K562 (cell line): ENCODE measurements around the gene KIF26B. TPM values are rescaled to one million over a fixed set of nuclear protein-coding genes. Genes with fewer than 3 reads are reported as not detected.

Experiments used
- ATAC-seq: fragments of 200-7000 bp; cut with Tn5 transposase; 3 replicates; pipeline ENCODE4 v1.9.1; 2020; ENCODE audit warnings: moderate library complexity
- BruUV-seq: library from RNA; stranded (reverse); fragments of 400-500 nt; replicated peaks from 2 replicates; lab custom pipeline; 2021; lab: Mats Ljungman, UMichigan
- CTCF ChIA-PET: fragments of 300-600 bp; formaldehyde crosslinking; extraction: SDS; loops from one replicate; lab custom pipeline; 2021; ENCODE audit warnings: low intra/inter-chr PET ratio; lab: Yijun Ruan, JAX
- POLR2A ChIA-PET: fragments of 300-600, 350-650 bp; sonication (Branson Sonifier 250); formaldehyde crosslinking; extraction: SDS; loops from one replicate; lab custom pipeline; 2021; ENCODE audit warnings: antibody characterized with exemption, inconsistent platforms; lab: Yijun Ruan, JAX
- DNase-seq, 4 experiments: peaks; one replicate each; pipeline versions ENCODE4 v3.0.0 to v3.0.0-alpha.2; 2011 to 2018; ENCODE audit warnings: low spot score in 3 of 4, mixed read lengths in 3 of 4; ENCODE audit errors: extremely low read depth in 1 of 4
- FAIRE-seq: peaks from 2 replicates; lab custom pipeline; 2011; peaks lifted over from hg19 to GRCh38; lab: Jason Lieb, UNC
- H2AFZ ChIP-seq: 2 replicates; pipeline ENCODE4 v1.6.0; 2011; ENCODE audit warnings: low read depth, low read length, control low read depth, inconsistent platforms
- H3K27ac ChIP-seq: fragments of 200-600 bp; 3 replicates; pipeline ENCODE4 v1.8.0; 2011; ENCODE audit warnings: low read depth, mild to moderate bottlenecking, control low read depth, inconsistent platforms, low read length, moderate library complexity, mixed read lengths; ENCODE audit errors: extremely low read depth
- H3K27me3 ChIP-seq, 2 experiments: fragments of 300-600 bp in 1 of 2; 2 replicates in 1 of 2; 3 replicates in 1 of 2; pipeline versions ENCODE4 v1.6.0 to v1.8.0; 2011; ENCODE audit warnings: inconsistent platforms in 2 of 2, low read length in 2 of 2, mild to moderate bottlenecking in 1 of 2, mixed read lengths in 1 of 2, moderate library complexity in 1 of 2; ENCODE audit not compliant: control insufficient read depth in 2 of 2, insufficient read depth in 2 of 2
- H3K36me3 ChIP-seq: fragments of 300-600 bp; 3 replicates; pipeline ENCODE4 v1.8.0; 2011; ENCODE audit warnings: mild to moderate bottlenecking, low read length, inconsistent platforms; ENCODE audit not compliant: control insufficient read depth, insufficient read depth
- H3K4me1 ChIP-seq, 2 experiments: fragments of 200-600 bp in 1 of 2; replicated peaks in 1 of 2; 2 replicates in 1 of 2; 3 replicates in 1 of 2; pipeline versions ENCODE4 v1.5.1 to v1.8.0; 2011; ENCODE audit warnings: inconsistent platforms in 2 of 2, low read length in 2 of 2, mild to moderate bottlenecking in 1 of 2, mixed read lengths in 1 of 2, moderate library complexity in 1 of 2; ENCODE audit not compliant: control insufficient read depth in 2 of 2, insufficient read depth in 2 of 2
- H3K4me2 ChIP-seq: 2 replicates; pipeline ENCODE4 v1.6.1; 2011; ENCODE audit warnings: low read length, control low read depth, inconsistent platforms, mixed read lengths; ENCODE audit not compliant: insufficient read depth
- H3K4me3 ChIP-seq: fragments of 200-600 bp; sonication (generic), shearing (Covaris generic); 2 replicates; pipeline ENCODE4 v1.5.1; 2016; ENCODE audit warnings: control low read depth, inconsistent platforms
- H3K79me2 ChIP-seq: fragments of 200-600 bp; 3 replicates; pipeline ENCODE4 v1.8.0; 2011; ENCODE audit warnings: low read length, inconsistent platforms; ENCODE audit not compliant: control insufficient read depth, insufficient read depth
- H3K9ac ChIP-seq, 2 experiments: 2 replicates each; pipeline versions ENCODE4 v1.6.0 to v1.6.1; 2011; ENCODE audit warnings: low read depth in 2 of 2, low read length in 2 of 2, control low read depth in 1 of 2, inconsistent platforms in 1 of 2, mild to moderate bottlenecking in 1 of 2, mixed read lengths in 1 of 2; ENCODE audit not compliant: insufficient read depth in 1 of 2
- H3K9me1 ChIP-seq: one replicate; pipeline ENCODE4 v1.6.0; 2011; ENCODE audit warnings: inconsistent platforms, mild to moderate bottlenecking, low read length, moderate library complexity; ENCODE audit not compliant: control insufficient read depth, insufficient read depth
- H3K9me3 ChIP-seq: replicated peaks from 2 replicates; pipeline ENCODE4 v1.5.1; 2011; ENCODE audit warnings: low read depth, low read length, inconsistent platforms; ENCODE audit not compliant: control insufficient read depth, insufficient read depth
- H4K20me1 ChIP-seq: replicated peaks from 2 replicates; pipeline ENCODE4 v1.6.1; 2011; ENCODE audit warnings: low read length, inconsistent platforms, mixed read lengths; ENCODE audit not compliant: control insufficient read depth, insufficient read depth
- MTA3 ChIP-seq: fragments of 450-650 bp; formaldehyde crosslinking; IDR thresholded peaks from 2 replicates; pipeline ENCODE4 v1.6.1; 2017; ENCODE audit warnings: mild to moderate bottlenecking, borderline replicate concordance
- NR4A1 ChIP-seq, 2 experiments: fragments of 250-450 bp in 1 of 2; fragments of 450-650 bp in 1 of 2; sonication (Bioruptor Pico) in 1 of 2; IDR thresholded peaks; 2 replicates each; pipeline versions ENCODE4 v1.4.0 to v1.6.1; 2016 to 2020; ENCODE audit warnings: mild to moderate bottlenecking in 2 of 2, missing compliant biosample characterization in 1 of 2, missing genetic modification characterization in 1 of 2, moderate library complexity in 1 of 2
- RHOXF2B ChIP-seq: fragments of 250-450 bp; sonication (Bioruptor Pico); conservative IDR thresholded peaks from 2 replicates; pipeline ENCODE4 v1.5.1; 2021
- ZNF146 ChIP-seq: IDR thresholded peaks from one replicate; pipeline ENCODE4 v1.6.1; 2018; ENCODE audit warnings: missing compliant biosample characterization; ENCODE audit not compliant: unreplicated experiment
- ZNF175 ChIP-seq: fragments of 200-800 bp; sonication (Bioruptor generic); IDR thresholded peaks from 2 replicates; pipeline ENCODE4 v1.6.1; 2016; ENCODE audit warnings: low read depth, mild to moderate bottlenecking, missing genetic modification characterization, missing compliant biosample characterization
- ZNF318 ChIP-seq, 2 experiments: fragments of 450-650 bp; IDR thresholded peaks; 2 replicates each; pipeline ENCODE4 v1.6.1; 2016; ENCODE audit warnings: mild to moderate bottlenecking in 2 of 2, borderline replicate concordance in 1 of 2, low read depth in 1 of 2, moderate library complexity in 1 of 2
- ZNF324 ChIP-seq: fragments of 250-450 bp; sonication (Bioruptor Pico); IDR thresholded peaks from 2 replicates; pipeline ENCODE4 v1.4.0; 2020; ENCODE audit warnings: mild to moderate bottlenecking
- WGBS: fragments of 100-300 bp; shearing (Covaris generic); methylation state at CpG from one replicate; pipeline ENCODE4 v1.1.6; 2016; ENCODE audit warnings: low coverage, mixed read lengths; ENCODE audit not compliant: insufficient coverage; ENCODE audit errors: missing lambda C conversion rate; 5-methylcytosine and 5-hydroxymethylcytosine counted together
- in situ Hi-C: fragments of 300-500 bp; cut with MboI; formaldehyde crosslinking; loops from 4 replicates; pipeline ENCODE4 v1.15.0; 2018; ENCODE audit warnings: inconsistent platforms, mixed read lengths
- intact Hi-C: fragments of 100-400 bp; cut with micrococcal nuclease; formaldehyde crosslinking; loops from 2 replicates; pipeline ENCODE4 v1.14.2; 2022
- polyA plus RNA-seq, 8 experiments: library from polyadenylated mRNA; depleted of rRNA in 4 of 8; stranded (reverse) in 5 of 8; unstranded in 3 of 8; fragments of >200 nt; fragmentation: Nextera tagmentation in 2 of 8; fragmentation: Illumina TruSeq in 1 of 8; extraction: Ambion mirVana in 2 of 8; extraction: Trizol in 1 of 8; gene quantifications; 2 replicates each; pipeline versions ENCODE4 v1.2.1 to v1.2.3, GENCODE V29; 2011 to 2014; ENCODE audit warnings: inconsistent platforms in 1 of 8, missing spikeins in 1 of 8
- total RNA-seq, 7 experiments: library from RNA; depleted of rRNA in 6 of 7; stranded (reverse); fragments of >200 nt in 6 of 7; fragmentation: Illumina TruSeq in 2 of 7; extraction: Trizol in 2 of 7; gene quantifications; 2 replicates each; pipeline versions ENCODE4 v1.2.1 to v1.2.3, GENCODE V29; 2011 to 2021; ENCODE audit warnings: low replicate concordance in 1 of 7

The KIF26B gene
- total and polyA plus RNA-seq, 9 of the 15 experiments (the other 6 are each of a cell fraction or from before 2014, with no cell fraction given), result 0.02 to 0.08 (median 0.03) TPM; not detected in 6

GRCh38 chr1:245304698-245305097 is 149.9 kb downstream of the KIF26B start (continued):
- TF ChIP-seq ZNF318 (IDR thresholded peaks at IDR 0.05; ENCODE audit: borderline replicate concordance in 1 of 2, low read depth in 1 of 2), result no peak

- Histone ChIP-seq H3K4me1 (no peaks in the 10 kb centered on the region), H4K20me1 (no peaks in the 10 kb centered on the region; the same call in 1 of the 2 replicates), H3K4me2 (no peak overlapping the region), H3K9ac (no peak overlapping the region), H3K27me3 (peaks cover 30 to 47% of the 10 kb centered on the region in 2 experiments), H3K9me3 (no peaks in the 10 kb centered on the region), H2AFZ (no peak overlapping the region), H3K79me2 (no peaks in the 10 kb centered on the region), H3K4me3 (no peak overlapping the region), H3K9me1 (no peaks in the 10 kb centered on the region), H3K27ac (no peak overlapping the region), H3K36me3 (no peaks in the 10 kb centered on the region)
- POLR2A ChIA-PET, result no interaction called here
- DNase-seq (no peak), ATAC-seq (no peak), FAIRE-seq (no peak)
- in situ Hi-C loops (no loop called here), intact Hi-C loops (no loop called here)
- no TSS peak for BruUV-seq
- CTCF ChIA-PET, result no interaction called here
- 0% methylated on average over 1 of the region's 1 CpG for WGBS
- TF ChIP-seq ZNF175 (CRISPR knock-in tag), result no peak
- no peak for TF ChIP-seq RHOXF2B
- TF ChIP-seq MTA3, result no peak
- TF ChIP-seq ZNF324 (CRISPR knock-in tag), result no peak
- TF ChIP-seq NR4A1 (CRISPR knock-in tag; IDR thresholded peaks at IDR 0.05), result no peak
- TF ChIP-seq NR4A1 (tag; IDR thresholded peaks at IDR 0.05), result no peak
- peak; percentile 65 for TF ChIP-seq ZNF146 (CRISPR knock-in tag)
Measured at GRCh38 chr1:245306020-245306419, 151.2 kb downstream of the KIF26B start.
